ENCODE results near the gene HIPK4. TPM values are rescaled to one million over a fixed set of nuclear protein-coding genes. Genes with fewer than 3 reads are reported as not detected.

HIPK4 gene
- total and polyA plus RNA-seq, 9 of the 15 experiments (the other 6 are each of a cell fraction or from before 2014, with no cell fraction given) = 0.06 to 0.09 TPM; not detected in 7

DNA sequence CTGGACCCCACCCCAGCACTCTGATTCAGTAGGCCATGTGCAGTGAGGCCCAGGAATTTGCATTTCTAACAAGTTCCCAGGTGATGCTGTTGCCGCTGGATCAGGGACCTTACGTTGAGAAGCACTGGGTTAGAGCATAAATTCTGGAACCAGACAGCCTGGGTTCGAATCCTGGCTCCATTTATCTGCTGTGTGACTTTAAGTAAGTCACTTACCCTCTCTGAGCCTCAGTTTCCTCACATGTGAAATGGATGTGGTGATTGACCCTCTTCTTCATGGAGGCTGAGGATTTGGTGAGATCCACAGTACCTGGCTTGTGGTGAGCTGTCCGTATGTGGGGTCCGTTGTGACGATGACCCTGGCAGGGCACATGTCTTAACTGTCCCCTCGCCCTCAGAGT lies 15.9 kb downstream of the HIPK4 start (continued):
- TF ChIP-seq MECOM (CRISPR knock-in tag; IDR thresholded peaks at IDR 0.05) (no peak), MTA3 (IDR thresholded peaks at IDR 0.05; ENCODE audit: borderline replicate concordance) (no peak), MYBL2 (IDR thresholded peaks at IDR 0.05; ENCODE audit: low read depth) (no peak), MYBL2 (CRISPR knock-in tag; IDR thresholded peaks at IDR 0.05; ENCODE audit: borderline replicate concordance) (no peak), RHOXF2B (CRISPR knock-in tag; conservative IDR thresholded peaks at IDR 0.05) (no peak), HDAC6 (IDR thresholded peaks at IDR 0.05; ENCODE audit: low read depth, low read length) (no peak), NR4A1 (CRISPR knock-in tag; IDR thresholded peaks at IDR 0.05) (no peak), NR4A1 (tag; IDR thresholded peaks at IDR 0.05) (no peak), ZFP36 (IDR thresholded peaks at IDR 0.05; ENCODE audit: low read depth, low read length, partially characterized antibody) (peak; percentile 87), ZNF695 (CRISPR knock-in tag; IDR thresholded peaks at IDR 0.05) (no peak), FOS (IDR thresholded peaks at IDR 0.05; ENCODE audit: extremely low read depth, insufficient read length) (no peak), GABPA (tag; conservative IDR thresholded peaks at IDR 0.05; ENCODE audit: low read depth) (no peak), ZNF707 (CRISPR knock-in tag; conservative IDR thresholded peaks at IDR 0.05) (no peak)
- TF ChIP-seq, protein P1, sequence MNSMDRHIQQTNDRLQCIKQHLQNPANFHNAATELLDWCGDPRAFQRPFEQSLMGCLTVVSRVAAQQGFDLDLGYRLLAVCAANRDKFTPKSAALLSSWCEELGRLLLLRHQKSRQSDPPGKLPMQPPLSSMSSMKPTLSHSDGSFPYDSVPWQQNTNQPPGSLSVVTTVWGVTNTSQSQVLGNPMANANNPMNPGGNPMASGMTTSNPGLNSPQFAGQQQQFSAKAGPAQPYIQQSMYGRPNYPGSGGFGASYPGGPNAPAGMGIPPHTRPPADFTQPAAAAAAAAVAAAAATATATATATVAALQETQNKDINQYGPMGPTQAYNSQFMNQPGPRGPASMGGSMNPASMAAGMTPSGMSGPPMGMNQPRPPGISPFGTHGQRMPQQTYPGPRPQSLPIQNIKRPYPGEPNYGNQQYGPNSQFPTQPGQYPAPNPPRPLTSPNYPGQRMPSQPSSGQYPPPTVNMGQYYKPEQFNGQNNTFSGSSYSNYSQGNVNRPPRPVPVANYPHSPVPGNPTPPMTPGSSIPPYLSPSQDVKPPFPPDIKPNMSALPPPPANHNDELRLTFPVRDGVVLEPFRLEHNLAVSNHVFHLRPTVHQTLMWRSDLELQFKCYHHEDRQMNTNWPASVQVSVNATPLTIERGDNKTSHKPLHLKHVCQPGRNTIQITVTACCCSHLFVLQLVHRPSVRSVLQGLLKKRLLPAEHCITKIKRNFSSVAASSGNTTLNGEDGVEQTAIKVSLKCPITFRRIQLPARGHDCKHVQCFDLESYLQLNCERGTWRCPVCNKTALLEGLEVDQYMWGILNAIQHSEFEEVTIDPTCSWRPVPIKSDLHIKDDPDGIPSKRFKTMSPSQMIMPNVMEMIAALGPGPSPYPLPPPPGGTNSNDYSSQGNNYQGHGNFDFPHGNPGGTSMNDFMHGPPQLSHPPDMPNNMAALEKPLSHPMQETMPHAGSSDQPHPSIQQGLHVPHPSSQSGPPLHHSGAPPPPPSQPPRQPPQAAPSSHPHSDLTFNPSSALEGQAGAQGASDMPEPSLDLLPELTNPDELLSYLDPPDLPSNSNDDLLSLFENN (IDR thresholded peaks at IDR 0.05; ENCODE audit: low read depth in 2 of 2, low read length in 2 of 2) = no peak
- TF ChIP-seq, protein P2, sequence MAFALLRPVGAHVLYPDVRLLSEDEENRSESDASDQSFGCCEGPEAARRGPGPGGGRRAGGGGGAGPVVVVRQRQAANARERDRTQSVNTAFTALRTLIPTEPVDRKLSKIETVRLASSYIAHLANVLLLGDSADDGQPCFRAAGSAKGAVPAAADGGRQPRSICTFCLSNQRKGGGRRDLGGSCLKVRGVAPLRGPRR (CRISPR knock-in tag; IDR thresholded peaks at IDR 0.05) = no peak
- TF ChIP-seq, protein P3, sequence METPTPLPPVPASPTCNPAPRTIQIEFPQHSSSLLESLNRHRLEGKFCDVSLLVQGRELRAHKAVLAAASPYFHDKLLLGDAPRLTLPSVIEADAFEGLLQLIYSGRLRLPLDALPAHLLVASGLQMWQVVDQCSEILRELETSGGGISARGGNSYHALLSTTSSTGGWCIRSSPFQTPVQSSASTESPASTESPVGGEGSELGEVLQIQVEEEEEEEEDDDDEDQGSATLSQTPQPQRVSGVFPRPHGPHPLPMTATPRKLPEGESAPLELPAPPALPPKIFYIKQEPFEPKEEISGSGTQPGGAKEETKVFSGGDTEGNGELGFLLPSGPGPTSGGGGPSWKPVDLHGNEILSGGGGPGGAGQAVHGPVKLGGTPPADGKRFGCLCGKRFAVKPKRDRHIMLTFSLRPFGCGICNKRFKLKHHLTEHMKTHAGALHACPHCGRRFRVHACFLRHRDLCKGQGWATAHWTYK (CRISPR knock-in tag; IDR thresholded peaks at IDR 0.05) = no peak
- TF ChIP-seq, protein P4, sequence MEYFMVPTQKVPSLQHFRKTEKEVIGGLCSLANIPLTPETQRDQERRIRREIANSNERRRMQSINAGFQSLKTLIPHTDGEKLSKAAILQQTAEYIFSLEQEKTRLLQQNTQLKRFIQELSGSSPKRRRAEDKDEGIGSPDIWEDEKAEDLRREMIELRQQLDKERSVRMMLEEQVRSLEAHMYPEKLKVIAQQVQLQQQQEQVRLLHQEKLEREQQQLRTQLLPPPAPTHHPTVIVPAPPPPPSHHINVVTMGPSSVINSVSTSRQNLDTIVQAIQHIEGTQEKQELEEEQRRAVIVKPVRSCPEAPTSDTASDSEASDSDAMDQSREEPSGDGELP (CRISPR knock-in tag; IDR thresholded peaks at IDR 0.05; ENCODE audit: borderline replicate concordance) = peak; percentile 29; the same call in 1 of the 2 replicates

Data from K562 (cell line).